Esophagus muscularis mucosa (tissue), 4 donors: ENCODE measurements around the gene FAM124B. TPM values are rescaled to one million over a fixed set of nuclear protein-coding genes. Genes with fewer than 3 reads are reported as not detected.

Experiments
- DNase-seq: peaks from one replicate; pipeline ENCODE4 v3.0.0-alpha.2; 2017; ENCODE audit errors: extremely low spot score
- H3K27ac ChIP-seq, 4 donors: fragments of 200-600 bp; sonication (generic); replicated peaks in 1 of 4; 1 replicate in 3 of 4; 2 replicates in 1 of 4; pipeline ENCODE4 v1.5.1; 2016 to 2019; ENCODE audit warnings: mild to moderate bottlenecking in 1 of 4
- H3K27me3 ChIP-seq, 4 donors: fragments of 200-600 bp; sonication (generic); one replicate each; pipeline versions ENCODE4 v1.5.1 to v1.6.0; 2016 to 2019
- H3K36me3 ChIP-seq, 4 donors: fragments of 200-600 bp; sonication (generic); one replicate each; pipeline ENCODE4 v1.5.1; 2016 to 2019
- H3K4me1 ChIP-seq, 4 donors: fragments of 200-600 bp; sonication (generic); one replicate each; pipeline ENCODE4 v1.5.1; 2016 to 2019
- H3K4me3 ChIP-seq, 4 donors: fragments of 200-600 bp; sonication (generic); 1 replicate in 2 of 4; 2 replicates in 2 of 4; pipeline ENCODE4 v1.5.1; 2016 to 2019; ENCODE audit warnings: mild to moderate bottlenecking in 4 of 4, moderate library complexity in 1 of 4
- H3K9me3 ChIP-seq, 4 donors: fragments of 200-600 bp; sonication (generic); 1 replicate in 3 of 4; 2 replicates in 1 of 4; pipeline ENCODE4 v1.5.1; 2016 to 2019
- CTCF ChIP-seq, 3 experiments: fragments of 200-600 bp in 2 of 3; fragments of 450-650 bp in 1 of 3; sonication (generic) in 2 of 3; IDR thresholded peaks; one replicate each; pipeline ENCODE4 v1.5.1; 2017 to 2019; ENCODE audit warnings: antibody characterized with exemption in 3 of 3, mild to moderate bottlenecking in 2 of 3, moderate library complexity in 1 of 3
- EP300 ChIP-seq: sonication (generic); formaldehyde crosslinking; IDR thresholded peaks from one replicate; pipeline ENCODE4 v1.6.1; 2017; ENCODE audit warnings: antibody characterized with exemption
- POLR2A ChIP-seq: fragments of 450-650 bp; IDR thresholded peaks from one replicate; pipeline ENCODE4 v1.6.1; 2017; ENCODE audit warnings: antibody characterized with exemption, moderate library complexity, mild to moderate bottlenecking, low read depth
- POLR2AphosphoS5 ChIP-seq, 2 donors: sonication (generic); formaldehyde crosslinking; IDR thresholded peaks; one replicate each; pipeline ENCODE4 v1.6.1; 2017; ENCODE audit warnings: antibody characterized with exemption in 2 of 2
- WGBS: methylation state at CpG from one replicate; pipeline ENCODE4 v1.1.5; 2018; 5-methylcytosine and 5-hydroxymethylcytosine counted together
- intact Hi-C: fragments of 100-400 bp; cut with DNase I; formaldehyde crosslinking; loops from one replicate; pipeline ENCODE4 v1.15.1; 2023
- total RNA-seq, 4 donors: library from RNA; depleted of rRNA; stranded (reverse); fragments of >200 nt; gene quantifications; one replicate each; pipeline versions ENCODE4 v1.1.0 to v1.2.1, GENCODE V29; 2016

FAM124B gene
- total RNA-seq, 4 donors from 2014 or later = 2.3 to 6.2 (median 3.7) TPM

GRCh38 chr2:224343226-224343625, 58.7 kb downstream of the FAM124B start:
- 78% methylated on average over 4 of the region's 4 CpGs for WGBS
- Histone ChIP-seq H3K4me3 (no peak overlapping the region), H3K27ac (no peak overlapping the region), H3K36me3 (no peaks in the 10 kb centered on the region), H3K4me1 (no peaks in the 10 kb centered on the region), H3K27me3 (no peaks in the 10 kb centered on the region), H3K9me3 (no peaks in the 10 kb centered on the region)
- DNase-seq = no peak
- intact Hi-C loops = no loop called here
- no peak for TF ChIP-seq CTCF (IDR thresholded peaks at IDR 0.05)
- no peak for TF ChIP-seq POLR2A
- no peak for TF ChIP-seq POLR2AphosphoS5 (IDR thresholded peaks at IDR 0.05)
- no peak for TF ChIP-seq EP300

- no peak overlapping the region for H3K4me3 ChIP-seq
- H3K27me3 ChIP-seq = no peaks in the 10 kb centered on the region
- TF ChIP-seq EP300 = no peak
- TF ChIP-seq POLR2A = no peak
- no peak for TF ChIP-seq POLR2AphosphoS5 (IDR thresholded peaks at IDR 0.05)
- no peak for TF ChIP-seq CTCF (IDR thresholded peaks at IDR 0.05)
- H3K27ac ChIP-seq = no peak overlapping the region
- no peaks in the 10 kb centered on the region for H3K9me3 ChIP-seq
- DNase-seq = no peak
- WGBS = 64% methylated on average over 1 of the region's 1 CpG
- intact Hi-C loops = no loop called here
- H3K36me3 ChIP-seq = no peaks in the 10 kb centered on the region
- no peaks in the 10 kb centered on the region for H3K4me1 ChIP-seq
Observed at GRCh38 chr2:224335991-224336390, 65.9 kb downstream of the FAM124B start.

GRCh38 chr2:224334726-224335125, 67.2 kb downstream of the FAM124B start:
- H3K9me3 ChIP-seq = no peaks in the 10 kb centered on the region
- H3K36me3 ChIP-seq = no peaks in the 10 kb centered on the region
- no peak for DNase-seq
- H3K4me3 ChIP-seq = no peak overlapping the region
- intact Hi-C loops = no loop called here
- no peaks in the 10 kb centered on the region for H3K4me1 ChIP-seq
- WGBS = 87% methylated on average over 2 of the region's 2 CpGs
- TF ChIP-seq CTCF (IDR thresholded peaks at IDR 0.05) = no peak
- TF ChIP-seq EP300 = no peak
- TF ChIP-seq POLR2A = no peak
- no peak for TF ChIP-seq POLR2AphosphoS5 (IDR thresholded peaks at IDR 0.05)
- H3K27ac ChIP-seq = no peak overlapping the region
- H3K27me3 ChIP-seq = no peaks in the 10 kb centered on the region

- H3K36me3 ChIP-seq = no peaks in the 10 kb centered on the region
- DNase-seq = no peak
- intact Hi-C loops = no loop called here
- H3K9me3 ChIP-seq = no peaks in the 10 kb centered on the region
- no peak overlapping the region for H3K4me3 ChIP-seq
- TF ChIP-seq POLR2A = no peak
- TF ChIP-seq EP300 = no peak
- no peak for TF ChIP-seq POLR2AphosphoS5 (IDR thresholded peaks at IDR 0.05)
- TF ChIP-seq CTCF (IDR thresholded peaks at IDR 0.05) = no peak
- H3K27ac ChIP-seq = no peak overlapping the region
- no peaks in the 10 kb centered on the region for H3K4me1 ChIP-seq
- H3K27me3 ChIP-seq = no peaks in the 10 kb centered on the region
- 71% methylated on average over 6 of the region's 6 CpGs for WGBS
Observed at GRCh38 chr2:224333726-224334482, 68.0 kb downstream of the FAM124B start.

GRCh38 chr2:224331698-224332097, 70.2 kb downstream of the FAM124B start:
- Histone ChIP-seq H3K4me1 (no peaks in the 10 kb centered on the region), H3K27me3 (no peaks in the 10 kb centered on the region), H3K27ac (no peak overlapping the region), H3K36me3 (no peaks in the 10 kb centered on the region), H3K9me3 (no peaks in the 10 kb centered on the region), H3K4me3 (no peak overlapping the region)
- 81% methylated on average over 8 of the region's 8 CpGs for WGBS
- no peak for DNase-seq
- no peak for TF ChIP-seq POLR2A
- no peak for TF ChIP-seq POLR2AphosphoS5 (IDR thresholded peaks at IDR 0.05)
- TF ChIP-seq EP300 = no peak
- no peak for TF ChIP-seq CTCF (IDR thresholded peaks at IDR 0.05)
- intact Hi-C loops = no loop called here
